Lung (tissue), 12 donors: ENCODE data around the gene GABRG3. TPM values are rescaled to one million over a fixed set of nuclear protein-coding genes. Genes with fewer than 3 reads are reported as not detected.

ENCODE experiments used
- ATAC-seq: fragments of 200-7000 bp; cut with Tn5 transposase; one replicate; pipeline ENCODE4 v1.9.1; 2020; ENCODE audit warnings: moderate number of reproducible peaks; ENCODE audit not compliant: insufficient read depth, low FRiP score
- DNase-seq, 3 donors: peaks; one replicate each; pipeline ENCODE4 v3.0.0-alpha.2; 2013 to 2017
- H3K27ac ChIP-seq, 2 donors: one replicate each; pipeline ENCODE4 v1.5.1; 2013; ENCODE audit warnings: mild to moderate bottlenecking in 2 of 2, moderate library complexity in 2 of 2, control low read depth in 1 of 2, inconsistent platforms in 1 of 2, low read depth in 1 of 2, low read length in 1 of 2
- H3K27me3 ChIP-seq, 3 donors: one replicate each; pipeline ENCODE4 v1.5.1; 2013; ENCODE audit warnings: low read length in 2 of 3; ENCODE audit not compliant: control insufficient read depth in 3 of 3, insufficient read depth in 3 of 3
- H3K36me3 ChIP-seq, 4 donors: one replicate each; pipeline ENCODE4 v1.5.1; 2013; ENCODE audit warnings: low read length in 4 of 4, mild to moderate bottlenecking in 1 of 4, moderate library complexity in 1 of 4; ENCODE audit not compliant: control insufficient read depth in 4 of 4, insufficient read depth in 4 of 4
- H3K4me1 ChIP-seq, 5 donors: one replicate each; pipeline ENCODE4 v1.5.1; 2013; ENCODE audit warnings: low read length in 5 of 5, mild to moderate bottlenecking in 2 of 5, moderate library complexity in 1 of 5; ENCODE audit not compliant: control insufficient read depth in 5 of 5, insufficient read depth in 5 of 5
- H3K4me3 ChIP-seq: one replicate; pipeline ENCODE4 v1.5.1; 2013; ENCODE audit warnings: mild to moderate bottlenecking, control low read depth, moderate library complexity
- H3K9ac ChIP-seq, 2 donors: one replicate each; pipeline ENCODE4 v1.5.1; 2013; ENCODE audit warnings: low read length in 2 of 2, control low read depth in 1 of 2; ENCODE audit not compliant: insufficient read depth in 1 of 2
- H3K9me3 ChIP-seq, 4 donors: one replicate each; pipeline ENCODE4 v1.5.1; 2013; ENCODE audit warnings: low read length in 3 of 4, mild to moderate bottlenecking in 1 of 4, moderate library complexity in 1 of 4; ENCODE audit not compliant: control insufficient read depth in 4 of 4, insufficient read depth in 3 of 4
- CTCF ChIP-seq: IDR thresholded peaks from 2 replicates; pipeline ENCODE4 v1.5.1; 2012; ENCODE audit warnings: mild to moderate bottlenecking; ENCODE audit errors: control extremely low read depth, extremely low read depth
- WGBS, 2 donors: extraction: QIAGEN DNeasy Blood & Tissue Kit; methylation state at CpG; one replicate each; pipeline ENCODE4 v1.1.7; 2013; 5-methylcytosine and 5-hydroxymethylcytosine counted together
- polyA plus RNA-seq, 2 donors: library from polyadenylated mRNA; stranded (reverse); fragments of 200-250 nt; gene quantifications; one replicate each; pipeline ENCODE4 v1.2.1, GENCODE V29; 2013
- total RNA-seq, 2 donors: library from RNA; depleted of rRNA in 1 of 2; stranded (reverse); fragments of >200 nt in 1 of 2; gene quantifications; one replicate each; pipeline ENCODE4 v1.2.1, GENCODE V29; 2014 to 2021
- donor health status: control.
- donor health status: control.
- donor health status: Bipolar disorder and iron deficiency.
- donor health status: healthy.
- donor health status: DM: yes; HTN: yes; CAD: no.

The GABRG3 gene
- total and polyA plus RNA-seq, 4 donors = 16.9 TPM; not detected in 3

GRCh38 chr15:27050163-27050562 lies 79.2 kb downstream of the GABRG3 start:
- no peaks in the 10 kb centered on the region for H3K36me3 ChIP-seq
- ATAC-seq (no peak), DNase-seq (no peak)
- H3K27ac ChIP-seq = no peak overlapping the region
- no peak overlapping the region for H3K9ac ChIP-seq
- 50 to 56% methylated on average over 4 of the region's 4 CpGs for WGBS, 2 donors
- H3K27me3 ChIP-seq = no peaks in the 10 kb centered on the region
- TF ChIP-seq CTCF = no peak
- H3K4me3 ChIP-seq = no peak overlapping the region
- H3K4me1 ChIP-seq = peaks cover 0 to 14% (median 0%) of the 10 kb centered on the region in 5 donors
- H3K9me3 ChIP-seq = no peaks in the 10 kb centered on the region

- H3K9me3 ChIP-seq = no peaks in the 10 kb centered on the region
- no peaks in the 10 kb centered on the region for H3K36me3 ChIP-seq
- no peak for TF ChIP-seq CTCF
- no peak overlapping the region for H3K9ac ChIP-seq
- ATAC-seq = no peak
- WGBS, 2 donors = 58 to 66% methylated on average over 10 of the region's 10 CpGs
- no peaks in the 10 kb centered on the region for H3K27me3 ChIP-seq
- no peak overlapping the region for H3K27ac ChIP-seq
- no peaks in the 10 kb centered on the region for H3K4me1 ChIP-seq
- DNase-seq = no peak
- no peak overlapping the region for H3K4me3 ChIP-seq
Measured at GRCh38 chr15:27054426-27054825, 83.4 kb downstream of the GABRG3 start.

GRCh38 chr15:27057904-27058645 lies 87.1 kb downstream of the GABRG3 start:
- 85 to 86% methylated on average over 14 of the region's 14 CpGs for WGBS, 2 donors
- TF ChIP-seq CTCF = no peak
- no peak overlapping the region for H3K9ac ChIP-seq
- DNase-seq (no peak), ATAC-seq (no peak)
- no peak overlapping the region for H3K4me3 ChIP-seq
- peaks cover 0 to 3% (median 0%) of the 10 kb centered on the region in 4 donors for H3K9me3 ChIP-seq
- peaks cover 0 to 4% (median 0%) of the 10 kb centered on the region in 5 donors for H3K4me1 ChIP-seq
- H3K36me3 ChIP-seq = no peaks in the 10 kb centered on the region
- no peaks in the 10 kb centered on the region for H3K27me3 ChIP-seq
- H3K27ac ChIP-seq = no peak overlapping the region

GRCh38 chr15:27058939-27059338 lies 88.0 kb downstream of the GABRG3 start:
- Histone ChIP-seq H3K4me1 (peaks cover 0 to 4% (median 0%) of the 10 kb centered on the region in 5 donors), H3K9me3 (peaks cover 0 to 5% (median 0%) of the 10 kb centered on the region in 4 donors), H3K9ac (no peak overlapping the region), H3K27me3 (no peaks in the 10 kb centered on the region), H3K27ac (no peak overlapping the region), H3K4me3 (no peak overlapping the region), H3K36me3 (no peaks in the 10 kb centered on the region)
- 62 to 68% methylated on average over 2 of the region's 2 CpGs for WGBS, 2 donors
- no peak for TF ChIP-seq CTCF
- DNase-seq (no peak), ATAC-seq (no peak)
